Measurements from ENCODE around the gene SLC47A2.

Gene SLC47A2

DNA sequence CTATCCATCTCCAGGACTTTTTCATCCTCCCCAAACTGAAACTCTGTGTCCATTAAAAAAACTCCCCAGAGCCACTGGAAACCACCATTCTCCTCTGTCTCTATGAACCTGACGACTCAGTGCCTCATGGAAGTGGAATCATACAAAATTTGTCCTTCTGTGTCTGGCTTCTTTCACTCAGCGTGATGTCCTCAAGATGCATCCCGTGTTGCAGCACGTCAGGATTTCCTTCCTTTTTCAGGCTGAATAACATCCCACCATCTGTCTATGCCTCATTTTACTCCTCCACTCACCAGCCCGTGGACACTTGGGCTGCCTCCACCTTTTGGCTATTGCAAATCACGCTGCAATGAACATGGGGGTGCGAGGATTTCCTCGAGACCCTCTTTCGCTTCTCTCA is 44.4 kb upstream of the SLC47A2 start:
- no peak for TF ChIP-seq RAD21 (IDR thresholded peaks at IDR 0.05; ENCODE audit: low read depth)
- no peak for TF ChIP-seq EGR1 (IDR thresholded peaks at IDR 0.05)

DNA sequence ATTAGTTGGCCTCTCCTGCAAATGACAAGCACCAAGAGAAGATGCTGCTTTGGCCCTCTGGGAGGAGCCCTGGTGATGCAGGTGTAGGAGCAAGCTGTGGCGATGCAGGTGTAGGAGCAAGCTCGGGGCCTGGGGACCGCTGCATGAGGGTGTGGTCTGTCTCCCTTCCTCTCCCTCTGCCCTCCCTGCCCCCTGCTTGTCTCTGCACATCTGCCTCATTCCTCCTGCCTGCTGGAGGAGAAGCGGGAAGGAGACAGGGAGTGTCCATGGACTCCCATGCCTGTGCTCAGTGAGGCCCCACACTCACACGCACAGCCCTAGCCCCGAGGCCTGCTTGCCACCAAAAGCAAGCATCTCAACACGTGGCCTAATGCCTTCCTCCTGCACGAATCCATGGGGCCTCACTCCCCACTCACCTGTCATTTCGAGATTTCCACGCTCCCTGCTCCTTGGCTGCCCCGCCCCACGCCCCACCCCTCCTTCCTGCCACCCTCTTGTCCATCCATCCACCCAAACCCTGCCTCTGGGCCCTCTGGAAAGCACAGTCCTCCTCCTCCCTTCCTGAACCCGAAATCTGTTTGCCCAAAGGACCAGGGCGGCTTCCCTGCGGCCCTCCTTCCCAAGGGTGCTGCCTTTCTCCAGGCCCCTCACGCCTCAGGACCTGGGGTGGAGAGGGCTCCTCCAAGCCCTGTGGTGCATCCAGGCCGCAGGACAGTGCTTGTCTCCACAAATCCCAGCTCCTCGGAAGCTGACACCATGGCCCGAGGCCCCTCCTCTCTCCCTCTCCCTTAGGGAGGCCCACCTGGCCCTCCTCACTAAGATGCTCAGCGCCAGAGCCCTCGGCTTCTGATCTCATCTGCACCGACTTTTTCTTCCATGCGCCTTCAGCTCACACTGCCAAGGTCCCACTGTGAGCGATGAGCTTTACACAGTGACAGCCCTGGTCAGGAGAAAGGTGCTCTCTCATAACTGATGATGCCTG is 43.5 kb upstream of the SLC47A2 start:
- TF ChIP-seq ZBTB7A (IDR thresholded peaks at IDR 0.05; ENCODE audit: low read depth) (no peak), NFIC (IDR thresholded peaks at IDR 0.05) (no peak), CREB1 (IDR thresholded peaks at IDR 0.05; ENCODE audit: low read depth) (no peak), CEBPB (IDR thresholded peaks at IDR 0.05) (no peak)
- TF ChIP-seq, protein P1, sequence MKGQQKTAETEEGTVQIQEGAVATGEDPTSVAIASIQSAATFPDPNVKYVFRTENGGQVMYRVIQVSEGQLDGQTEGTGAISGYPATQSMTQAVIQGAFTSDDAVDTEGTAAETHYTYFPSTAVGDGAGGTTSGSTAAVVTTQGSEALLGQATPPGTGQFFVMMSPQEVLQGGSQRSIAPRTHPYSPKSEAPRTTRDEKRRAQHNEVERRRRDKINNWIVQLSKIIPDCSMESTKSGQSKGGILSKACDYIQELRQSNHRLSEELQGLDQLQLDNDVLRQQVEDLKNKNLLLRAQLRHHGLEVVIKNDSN (IDR thresholded peaks at IDR 0.05): no peak

DNA sequence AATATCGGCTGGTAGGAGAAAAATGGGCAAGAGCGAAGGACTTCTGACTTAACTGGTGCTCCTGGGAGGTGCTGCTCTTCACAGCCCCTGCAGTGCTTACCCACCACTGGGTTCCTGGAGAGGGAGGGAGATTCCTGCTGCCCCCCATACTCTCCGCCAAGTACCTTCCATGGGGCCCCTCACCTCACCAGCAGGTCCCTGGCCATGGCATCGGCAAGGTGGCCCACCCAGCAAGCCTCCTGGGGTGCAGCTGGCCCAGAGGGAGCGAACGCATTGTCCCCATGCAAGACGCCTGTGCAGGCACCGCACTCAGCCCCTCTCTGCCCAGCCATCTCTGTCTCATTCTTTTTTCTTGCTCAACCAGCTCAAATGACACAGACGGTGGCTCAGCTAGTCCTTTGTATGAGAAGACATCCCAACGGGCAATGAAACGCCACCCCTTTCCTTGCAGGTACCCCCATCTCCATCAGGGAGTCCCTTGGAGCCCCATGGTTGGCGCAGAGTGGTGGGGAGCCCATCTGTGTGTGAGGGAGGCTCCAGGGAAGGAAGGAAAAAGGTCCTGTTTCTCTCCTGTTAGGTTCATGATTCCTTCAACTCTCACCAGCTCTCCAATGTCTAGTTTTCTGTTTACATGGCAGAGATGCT is 41.3 kb upstream of the SLC47A2 start:
- TF ChIP-seq, protein P2, sequence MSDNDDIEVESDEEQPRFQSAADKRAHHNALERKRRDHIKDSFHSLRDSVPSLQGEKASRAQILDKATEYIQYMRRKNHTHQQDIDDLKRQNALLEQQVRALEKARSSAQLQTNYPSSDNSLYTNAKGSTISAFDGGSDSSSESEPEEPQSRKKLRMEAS (IDR thresholded peaks at IDR 0.05): no peak
- TF ChIP-seq CEBPB (IDR thresholded peaks at IDR 0.05) (no peak), TCF12 (IDR thresholded peaks at IDR 0.05; ENCODE audit: low read depth) (no peak), NFIC (IDR thresholded peaks at IDR 0.05) (no peak)

DNA sequence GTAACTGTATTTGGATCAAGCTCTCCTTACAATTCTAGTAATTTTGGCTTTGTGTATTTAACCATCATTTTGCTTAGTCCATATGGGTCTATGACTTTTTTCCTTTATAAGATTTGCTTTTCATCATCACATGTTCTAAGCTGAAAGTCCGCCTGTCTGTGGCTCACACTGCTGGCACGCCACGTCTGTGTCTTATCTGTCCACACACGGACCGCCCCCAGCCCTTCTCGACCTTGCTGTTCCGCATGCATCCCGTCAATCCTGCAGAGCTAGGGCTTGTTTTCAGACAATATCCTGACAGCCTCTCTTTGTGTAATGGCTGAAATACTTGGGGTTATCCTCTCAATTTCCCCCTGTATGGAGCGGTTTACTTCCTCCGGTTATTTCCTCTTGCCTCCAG is 40.2 kb upstream of the SLC47A2 start:
- TF ChIP-seq, protein P3, sequence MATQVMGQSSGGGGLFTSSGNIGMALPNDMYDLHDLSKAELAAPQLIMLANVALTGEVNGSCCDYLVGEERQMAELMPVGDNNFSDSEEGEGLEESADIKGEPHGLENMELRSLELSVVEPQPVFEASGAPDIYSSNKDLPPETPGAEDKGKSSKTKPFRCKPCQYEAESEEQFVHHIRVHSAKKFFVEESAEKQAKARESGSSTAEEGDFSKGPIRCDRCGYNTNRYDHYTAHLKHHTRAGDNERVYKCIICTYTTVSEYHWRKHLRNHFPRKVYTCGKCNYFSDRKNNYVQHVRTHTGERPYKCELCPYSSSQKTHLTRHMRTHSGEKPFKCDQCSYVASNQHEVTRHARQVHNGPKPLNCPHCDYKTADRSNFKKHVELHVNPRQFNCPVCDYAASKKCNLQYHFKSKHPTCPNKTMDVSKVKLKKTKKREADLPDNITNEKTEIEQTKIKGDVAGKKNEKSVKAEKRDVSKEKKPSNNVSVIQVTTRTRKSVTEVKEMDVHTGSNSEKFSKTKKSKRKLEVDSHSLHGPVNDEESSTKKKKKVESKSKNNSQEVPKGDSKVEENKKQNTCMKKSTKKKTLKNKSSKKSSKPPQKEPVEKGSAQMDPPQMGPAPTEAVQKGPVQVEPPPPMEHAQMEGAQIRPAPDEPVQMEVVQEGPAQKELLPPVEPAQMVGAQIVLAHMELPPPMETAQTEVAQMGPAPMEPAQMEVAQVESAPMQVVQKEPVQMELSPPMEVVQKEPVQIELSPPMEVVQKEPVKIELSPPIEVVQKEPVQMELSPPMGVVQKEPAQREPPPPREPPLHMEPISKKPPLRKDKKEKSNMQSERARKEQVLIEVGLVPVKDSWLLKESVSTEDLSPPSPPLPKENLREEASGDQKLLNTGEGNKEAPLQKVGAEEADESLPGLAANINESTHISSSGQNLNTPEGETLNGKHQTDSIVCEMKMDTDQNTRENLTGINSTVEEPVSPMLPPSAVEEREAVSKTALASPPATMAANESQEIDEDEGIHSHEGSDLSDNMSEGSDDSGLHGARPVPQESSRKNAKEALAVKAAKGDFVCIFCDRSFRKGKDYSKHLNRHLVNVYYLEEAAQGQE (IDR thresholded peaks at IDR 0.05; ENCODE audit: low read depth): no peak
- no peak for TF ChIP-seq TCF12 (IDR thresholded peaks at IDR 0.05; ENCODE audit: low read depth)
- TF ChIP-seq, protein P2 (IDR thresholded peaks at IDR 0.05): no peak

DNA sequence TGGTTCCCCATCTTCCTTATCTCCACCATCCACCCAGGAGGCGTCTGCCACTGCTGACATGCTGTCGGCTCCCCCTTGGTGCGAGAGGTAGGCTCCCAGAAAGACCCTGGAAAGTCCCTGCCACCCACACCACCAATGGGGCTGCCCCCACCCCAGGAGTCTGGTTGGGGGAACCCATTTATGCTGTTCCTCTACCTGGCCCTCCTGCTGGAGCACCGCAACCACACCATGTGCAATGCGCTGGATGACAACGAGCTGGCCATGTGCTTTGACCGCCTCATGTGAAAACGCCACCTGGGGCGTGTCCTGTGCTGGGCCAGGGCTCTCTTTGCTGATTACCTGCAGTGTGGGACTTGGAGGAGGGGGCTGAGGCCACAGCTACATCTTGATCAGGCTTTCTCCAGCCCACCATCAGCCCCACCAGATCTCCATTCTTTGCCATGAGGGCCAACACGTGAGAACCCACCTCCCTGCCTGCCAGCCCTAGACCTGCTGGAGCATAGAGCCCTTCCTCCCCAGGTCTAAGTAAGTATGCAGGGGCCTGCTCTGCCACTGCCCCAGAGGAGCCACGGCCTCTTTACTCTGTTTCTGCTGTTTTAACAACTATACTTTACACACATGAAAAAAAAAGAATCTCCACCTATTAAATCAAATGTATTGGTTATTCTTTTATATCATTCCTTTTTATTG is 39.6 kb upstream of the SLC47A2 start:
- TF ChIP-seq EGR1 (IDR thresholded peaks at IDR 0.05) (no peak), YY1 (IDR thresholded peaks at IDR 0.05; ENCODE audit: low read depth) (no peak), TAF1 (IDR thresholded peaks at IDR 0.05; ENCODE audit: low read depth) (no peak), TCF12 (IDR thresholded peaks at IDR 0.05; ENCODE audit: low read depth) (no peak), CEBPB (IDR thresholded peaks at IDR 0.05) (no peak), EP300 (IDR thresholded peaks at IDR 0.05; ENCODE audit: borderline replicate concordance) (no peak)
- TF ChIP-seq, protein P1 (IDR thresholded peaks at IDR 0.05): no peak

DNA sequence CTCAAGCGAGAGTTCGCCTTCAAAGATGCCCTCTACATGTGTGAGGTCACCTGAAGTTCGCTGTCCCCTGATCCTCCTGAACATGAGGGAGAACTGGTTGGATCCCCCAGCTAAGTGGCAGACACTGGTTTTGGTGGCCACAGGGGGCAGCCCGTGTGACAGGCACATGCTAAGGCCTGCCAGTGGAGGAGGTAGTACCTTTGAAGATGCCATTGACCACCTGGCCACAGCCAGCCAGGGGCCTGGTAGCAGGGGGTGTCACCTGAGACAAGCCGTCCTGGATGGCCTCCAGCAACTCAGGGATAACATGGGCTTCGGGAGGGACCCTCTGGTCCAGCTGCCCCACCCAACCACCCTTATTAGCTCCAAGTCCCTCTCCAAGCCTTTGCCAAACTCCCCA is 39.0 kb upstream of the SLC47A2 start:
- TF ChIP-seq, protein P2 (IDR thresholded peaks at IDR 0.05): peak; percentile 63
- TF ChIP-seq, protein P1 (IDR thresholded peaks at IDR 0.05): no peak

DNA sequence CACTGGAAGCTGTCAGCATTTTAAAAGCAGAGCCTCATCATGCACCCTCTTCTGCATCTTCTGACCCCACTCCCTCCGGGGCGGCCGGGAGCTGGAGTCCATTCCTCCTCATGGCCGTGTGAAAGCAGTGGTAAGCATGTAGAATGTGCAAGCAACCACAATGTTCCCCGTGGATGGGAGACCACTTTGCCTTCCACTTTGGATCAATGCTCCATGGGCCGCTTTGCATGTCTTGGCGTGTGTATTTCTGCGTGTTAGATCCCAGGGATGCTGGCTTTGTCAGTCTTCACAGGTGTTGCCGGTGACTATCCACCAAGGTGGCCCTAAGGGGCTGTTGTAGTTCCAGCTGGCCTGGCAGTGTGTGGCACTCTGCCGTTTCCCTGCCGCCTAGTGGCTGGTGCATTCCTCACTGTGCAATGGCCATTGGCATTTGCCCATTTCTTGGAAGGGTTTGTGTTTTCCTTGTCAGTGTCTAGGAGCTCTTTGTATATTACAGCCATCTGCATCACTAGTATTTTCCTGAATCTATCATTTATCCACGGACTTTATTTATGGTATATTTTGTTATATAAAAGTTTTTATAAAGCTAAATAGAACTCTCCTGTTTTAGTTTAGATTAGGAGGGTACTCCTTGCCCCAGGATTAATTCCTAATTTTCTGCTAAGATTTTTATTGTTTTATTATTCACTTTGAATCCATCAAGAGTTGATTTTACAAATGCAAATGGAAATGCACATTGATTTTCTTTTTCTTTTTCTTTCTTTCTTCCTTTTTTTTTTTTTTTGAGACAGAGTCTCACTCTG is 37.5 kb upstream of the SLC47A2 start:
- TF ChIP-seq, protein P2 (IDR thresholded peaks at IDR 0.05): no peak
- TF ChIP-seq CEBPB (IDR thresholded peaks at IDR 0.05) (no peak; the same call in 1 of the 2 replicates), TAF1 (IDR thresholded peaks at IDR 0.05; ENCODE audit: low read depth) (no peak), YY1 (IDR thresholded peaks at IDR 0.05; ENCODE audit: low read depth) (peak; percentile 64), CREB1 (IDR thresholded peaks at IDR 0.05; ENCODE audit: low read depth) (0 out of 2 replicates have a peak, but pooled peaks have one; percentile 2), RAD21 (IDR thresholded peaks at IDR 0.05; ENCODE audit: low read depth) (peak; percentile 74), NFIC (IDR thresholded peaks at IDR 0.05) (peak; percentile 43; the same call in 1 of the 2 replicates)
